OCI-M2 (cell line): ENCODE data around the gene RRAD.

Experiments
- DNase-seq: peaks from one replicate; lab custom pipeline; 2025; ENCODE audit not compliant: unreplicated experiment; lab: John Stamatoyannopoulos, UW

RRAD gene

DNA sequence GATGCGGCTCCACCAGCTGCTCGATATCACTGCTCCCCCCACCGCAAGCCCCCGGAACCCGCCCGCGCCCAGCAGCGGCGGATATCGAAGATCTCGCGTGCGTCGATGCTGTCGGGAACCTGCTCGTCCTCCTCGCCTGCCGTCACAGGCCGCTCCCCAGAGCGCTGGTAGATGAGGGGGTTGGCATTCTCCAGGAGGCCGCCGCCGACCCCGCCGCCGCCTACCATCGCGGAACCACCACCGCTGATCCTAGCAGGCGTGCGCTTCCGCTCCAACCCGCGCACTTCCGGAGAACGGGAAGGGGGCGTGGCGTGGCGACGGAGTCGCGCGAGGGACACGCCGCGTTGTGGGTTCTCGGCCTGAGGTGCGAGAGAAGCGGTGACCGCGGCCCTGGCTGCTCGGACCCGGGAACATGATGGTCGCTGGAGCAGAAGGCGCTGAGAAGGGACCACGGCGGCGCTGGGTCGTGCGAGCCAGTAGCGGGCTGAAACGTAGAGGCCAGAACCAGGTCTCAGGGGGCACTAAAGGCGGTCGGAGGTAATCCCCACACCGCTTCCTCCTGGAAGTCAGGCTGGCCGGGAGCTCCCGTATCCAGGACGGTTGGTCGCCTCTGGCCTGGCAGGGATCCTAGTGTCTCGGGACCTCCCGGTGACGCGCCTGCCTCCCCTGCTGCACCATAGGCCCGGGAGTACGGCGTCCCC lies 9.0 kb upstream of the RRAD start, which contains the start of gene CIAO2B:
Gene CIAO2B, minus strand, starts transcription at position 265 of the 701 bp plus-strand sequence. Its CDS starts 38 bp downstream, at position 227.
- DNase-seq = no peak

DNA sequence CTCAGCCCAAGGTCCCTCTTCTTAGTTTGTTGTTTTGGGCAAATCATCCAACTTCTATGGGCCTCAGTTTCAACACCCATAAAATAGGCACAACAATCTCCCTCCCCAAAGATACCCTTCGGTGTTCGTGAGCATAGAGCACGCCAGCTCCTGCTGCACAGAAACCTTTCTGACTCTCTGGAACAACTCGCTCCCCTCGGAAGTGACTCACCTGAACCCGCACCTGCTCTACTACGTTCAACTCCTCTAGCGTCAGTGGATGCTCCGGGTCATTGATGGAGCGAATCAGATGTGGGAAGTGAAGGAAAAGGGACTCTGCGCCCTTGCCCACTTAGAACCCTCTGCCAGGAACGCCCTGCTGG lies 8.4 kb upstream of the RRAD start:
- no peak for DNase-seq

DNA sequence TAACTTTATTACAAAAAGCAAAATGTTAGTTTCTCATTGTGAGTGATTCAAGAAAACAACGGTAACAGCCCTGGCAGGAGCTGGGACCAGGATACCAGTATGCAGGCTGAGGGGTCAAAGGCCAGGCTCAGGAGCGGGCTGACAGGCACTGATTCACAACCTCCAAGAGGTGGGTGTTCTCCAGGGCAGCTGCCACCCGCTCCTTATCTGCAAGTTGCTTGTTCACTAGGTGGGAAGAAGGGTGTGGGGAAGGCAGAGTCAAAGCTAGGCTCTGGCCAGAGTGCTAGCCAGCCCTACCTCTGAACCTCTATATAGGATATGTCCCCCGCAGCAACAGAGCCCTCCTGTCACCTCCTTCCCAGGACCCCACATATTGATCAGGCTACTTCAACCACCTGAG lies 6.7 kb upstream of the RRAD start:
- DNase-seq = no peak

DNA sequence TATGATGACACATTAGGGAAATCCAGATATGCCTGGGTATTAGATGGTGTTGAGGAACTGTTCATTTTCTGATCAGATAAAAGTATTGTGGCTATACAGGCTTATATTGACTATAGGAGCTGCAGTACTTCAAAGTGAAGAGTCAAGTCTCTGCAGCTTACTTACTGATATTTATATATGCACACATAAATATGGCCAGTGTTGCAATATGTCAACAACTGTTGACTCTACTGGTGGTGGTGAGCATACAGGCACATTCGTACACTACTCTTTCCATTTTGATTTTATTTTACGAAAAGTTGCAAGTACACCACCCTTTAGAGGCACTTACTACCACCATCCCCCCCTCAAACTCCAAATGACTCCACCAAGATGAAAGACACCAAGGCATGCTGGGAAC lies 6.3 kb upstream of the RRAD start:
- DNase-seq = no peak

DNA sequence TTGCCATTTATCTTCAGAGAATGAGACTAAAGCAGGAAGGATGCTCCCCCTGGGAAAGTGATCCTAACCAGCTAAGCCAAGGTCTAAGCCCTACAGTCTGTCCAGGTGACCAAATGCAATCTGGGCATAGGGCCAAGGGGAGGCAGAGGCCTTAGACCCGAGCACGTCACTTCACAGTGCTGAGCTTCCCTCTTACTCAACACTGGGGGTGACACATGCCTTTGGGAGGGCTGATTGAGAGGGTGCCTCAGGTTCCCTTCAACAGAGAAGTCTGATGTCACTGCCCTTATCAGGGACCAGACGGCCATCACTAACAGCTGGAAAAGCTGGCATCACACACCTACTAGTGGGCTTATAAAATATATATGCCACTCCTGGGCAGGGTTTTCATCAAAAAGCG lies 4.9 kb upstream of the RRAD start:
- no peak for DNase-seq

DNA sequence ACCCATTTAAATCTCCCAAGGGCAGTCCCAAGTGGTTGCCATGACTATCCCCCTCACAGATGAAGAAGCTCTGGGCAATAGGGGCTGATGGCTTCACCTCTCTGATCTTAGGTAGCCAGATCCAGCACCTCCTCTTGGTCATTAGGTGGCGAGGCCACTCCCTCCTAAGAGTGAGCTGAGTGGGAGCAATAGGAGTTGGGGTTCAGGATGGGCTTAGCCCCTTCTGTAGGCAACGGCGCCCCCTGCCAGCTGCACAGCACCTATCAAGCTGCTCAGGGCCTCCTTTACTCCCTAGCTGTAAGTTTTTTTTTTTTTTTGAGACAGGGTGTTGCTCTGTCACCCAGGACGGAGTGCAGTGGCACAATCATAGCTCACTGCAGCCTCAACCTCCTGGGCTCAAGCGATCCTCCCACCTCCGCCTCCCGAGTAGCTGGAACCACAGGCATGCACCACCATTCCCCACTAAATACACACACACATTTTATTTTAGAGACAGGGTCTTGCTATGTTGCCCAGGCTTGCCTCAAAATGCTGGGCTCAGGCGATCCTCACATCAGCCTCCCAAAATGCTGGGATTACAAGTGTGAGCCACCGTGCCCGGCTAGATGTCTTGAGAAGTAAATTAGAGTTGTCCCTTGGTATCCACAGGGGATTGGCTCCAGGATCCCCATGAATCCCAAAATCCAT lies 3.5 kb upstream of the RRAD start:
- DNase-seq = no peak

DNA sequence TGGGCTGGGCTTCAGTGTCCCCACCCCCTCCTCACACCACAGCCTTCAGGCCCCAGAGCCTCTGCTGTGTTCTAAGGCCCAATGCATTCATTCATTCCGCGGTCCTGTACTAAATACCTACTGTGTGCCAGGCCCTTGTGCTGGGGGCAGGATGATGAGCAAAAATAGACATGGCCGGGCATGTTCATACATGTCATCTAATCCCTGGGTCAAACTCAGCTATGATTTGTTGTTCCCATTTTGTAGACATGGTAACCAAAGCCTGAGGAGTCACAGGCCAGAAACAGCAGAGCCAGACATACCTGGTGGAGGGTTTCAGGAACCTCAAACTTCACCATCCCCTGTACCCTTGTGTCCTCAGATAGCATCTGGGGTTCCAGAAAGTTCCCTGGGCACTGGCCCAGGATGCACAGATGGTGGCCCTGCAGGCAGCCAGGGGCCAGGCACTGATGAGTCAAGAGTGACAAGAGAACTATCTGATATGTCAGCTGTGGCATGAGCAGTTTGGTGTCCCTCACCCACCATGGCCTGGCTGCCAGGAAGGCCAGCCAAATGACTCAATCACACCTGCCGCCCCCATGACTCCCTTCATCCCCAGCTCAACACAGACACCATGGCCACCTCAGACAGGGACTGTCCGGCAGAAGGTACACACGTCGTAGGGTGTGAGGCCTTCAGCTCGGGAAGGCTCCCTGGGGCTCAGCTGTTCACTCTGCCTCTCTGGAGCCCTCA lies 2.7 kb upstream of the RRAD start:
- no peak for DNase-seq

DNA sequence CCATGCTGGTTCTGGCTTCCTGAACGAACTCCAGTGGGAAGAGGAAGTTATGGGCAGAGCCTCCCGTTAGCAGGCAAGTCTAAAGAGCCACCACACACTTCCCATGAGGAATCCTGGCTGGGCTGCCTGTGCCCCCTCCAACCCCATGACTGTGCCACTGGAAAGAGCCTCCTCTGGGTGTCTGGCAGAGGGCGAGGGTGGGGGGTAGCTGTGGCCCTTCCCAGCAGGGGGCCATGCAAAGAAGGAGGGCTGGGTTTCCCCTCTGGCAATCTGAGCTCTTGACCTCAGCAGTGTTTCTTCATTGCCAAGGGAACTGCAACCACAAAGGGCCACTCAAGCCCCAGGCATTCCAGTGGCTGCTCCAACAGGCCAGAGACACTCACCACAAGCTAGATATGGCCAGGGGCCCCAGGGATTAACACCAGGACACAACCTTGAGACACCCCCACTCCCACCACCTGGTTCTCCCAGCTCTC lies 1.7 kb upstream of the RRAD start:
- no peak for DNase-seq

DNA sequence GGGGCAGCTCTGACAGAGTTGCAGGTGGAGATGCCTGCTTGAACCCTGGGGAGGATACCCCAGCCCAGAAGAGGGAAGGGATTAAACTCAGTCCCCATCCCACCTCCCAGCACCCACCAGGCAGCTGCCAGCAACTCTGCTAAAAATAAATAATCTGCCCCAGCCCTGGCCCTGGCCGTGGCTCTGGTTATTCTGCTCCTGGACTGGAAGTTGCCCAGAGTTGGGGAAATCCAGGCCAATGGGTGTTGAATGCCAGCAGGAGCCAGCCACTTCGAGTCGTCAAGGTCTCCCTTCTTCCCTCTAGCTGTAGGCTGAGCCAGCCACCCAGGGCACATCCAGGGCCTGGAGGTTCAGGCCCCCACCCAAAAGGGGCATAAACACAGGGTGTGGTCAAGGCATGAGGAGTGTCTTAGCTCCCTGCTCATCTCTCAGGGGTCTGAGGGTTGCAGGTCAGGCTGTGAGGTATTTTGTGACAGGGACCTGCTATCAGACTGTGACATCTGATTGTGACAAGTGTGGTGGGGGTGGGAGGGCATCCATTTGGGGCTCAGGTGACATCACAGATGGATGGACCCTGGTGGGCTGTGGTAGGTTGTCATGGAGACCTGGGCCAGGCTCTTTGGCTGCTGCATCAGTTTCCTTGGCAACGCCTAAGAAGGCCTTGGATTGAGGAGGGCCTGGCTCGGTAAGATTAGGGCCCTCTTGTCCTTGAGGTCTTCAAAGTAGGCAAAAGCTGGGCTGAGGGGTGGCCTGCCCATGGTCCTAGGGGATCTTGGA lies 1.0 kb upstream of the RRAD start:
- no peak for DNase-seq

DNA sequence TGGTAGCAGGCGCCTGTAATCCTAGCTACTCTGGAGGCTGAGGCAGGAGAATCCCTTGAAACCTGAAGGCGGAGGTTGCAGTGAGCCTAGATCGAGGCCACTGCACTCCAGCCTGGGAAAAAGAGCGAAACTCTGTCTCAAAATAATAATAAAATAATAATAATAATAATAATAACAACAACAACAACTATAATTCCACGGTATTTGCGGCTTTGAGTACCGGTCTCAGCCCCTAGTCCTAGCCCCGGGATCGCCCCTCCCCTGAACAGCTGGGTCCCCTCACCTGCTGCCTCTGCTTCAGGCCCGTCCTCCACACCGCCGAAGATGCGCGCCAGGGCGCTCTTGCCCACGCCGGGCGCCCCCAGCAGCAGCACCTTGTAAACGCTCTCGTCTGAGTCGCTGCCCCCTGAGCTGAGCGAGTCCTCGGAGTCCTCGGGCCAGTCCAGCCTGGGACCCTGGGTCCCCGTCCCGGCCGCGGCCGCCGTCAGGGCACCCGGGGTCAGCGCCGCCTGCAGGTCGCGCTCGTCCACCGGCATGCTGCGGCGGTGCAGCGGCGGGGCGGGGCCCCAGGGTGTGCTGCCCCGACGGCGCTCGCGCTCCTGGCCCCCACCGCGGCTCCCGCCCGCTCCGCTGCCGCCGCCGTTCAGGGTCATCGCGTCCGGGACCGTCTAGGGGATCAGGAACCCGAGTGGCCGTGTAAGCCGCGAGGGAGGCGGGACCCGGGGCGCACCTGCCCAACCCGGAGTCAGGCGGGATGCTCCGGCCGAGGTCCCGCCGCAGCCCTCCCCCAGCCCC lies 611 bp downstream of the RRAD start:
- DNase-seq = no peak

DNA sequence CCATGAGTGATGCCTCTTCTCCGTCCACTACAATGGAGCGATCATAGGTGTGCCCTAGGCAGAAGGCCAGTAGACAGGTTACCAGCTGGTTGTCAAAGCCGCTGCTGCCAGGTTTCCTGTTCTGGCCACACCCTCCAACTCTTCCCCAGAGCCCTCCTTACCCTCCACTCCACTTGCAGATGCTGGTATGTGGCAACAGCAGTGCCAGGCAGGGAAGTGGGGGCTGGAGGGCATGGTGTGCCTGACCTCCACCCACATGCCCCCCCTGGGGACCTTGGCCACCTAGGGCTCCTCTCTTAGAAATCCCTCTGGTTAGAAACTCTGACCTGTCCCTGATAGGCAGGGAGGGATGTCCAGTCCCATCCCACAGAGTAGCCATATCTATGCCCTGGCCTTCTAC lies 1.5 kb downstream of the RRAD start:
- DNase-seq = no peak

DNA sequence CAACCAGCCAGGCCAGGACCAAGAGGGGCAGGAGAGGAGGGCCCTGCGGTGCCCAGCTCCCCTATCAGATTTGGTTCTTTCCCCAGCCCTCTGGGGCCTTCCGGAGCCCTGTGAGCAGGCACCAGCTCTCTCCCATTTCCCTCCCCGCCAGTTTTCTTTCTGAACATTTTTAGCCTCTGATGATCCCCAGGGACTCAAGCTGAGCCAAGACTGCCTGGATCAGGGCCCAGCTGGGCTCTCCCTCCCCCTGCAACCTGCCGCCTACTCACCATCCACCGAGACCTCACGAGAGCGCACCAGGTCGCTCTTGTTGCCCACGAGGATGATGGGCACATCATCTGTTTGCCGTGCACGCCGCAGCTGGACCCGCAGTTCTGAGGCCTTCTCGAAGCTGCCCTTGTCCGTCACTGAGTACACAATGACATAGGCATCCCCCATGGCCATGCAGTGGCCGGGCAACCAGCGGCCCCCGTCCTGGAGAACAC lies 2.0 kb downstream of the RRAD start:
- no peak for DNase-seq

DNA sequence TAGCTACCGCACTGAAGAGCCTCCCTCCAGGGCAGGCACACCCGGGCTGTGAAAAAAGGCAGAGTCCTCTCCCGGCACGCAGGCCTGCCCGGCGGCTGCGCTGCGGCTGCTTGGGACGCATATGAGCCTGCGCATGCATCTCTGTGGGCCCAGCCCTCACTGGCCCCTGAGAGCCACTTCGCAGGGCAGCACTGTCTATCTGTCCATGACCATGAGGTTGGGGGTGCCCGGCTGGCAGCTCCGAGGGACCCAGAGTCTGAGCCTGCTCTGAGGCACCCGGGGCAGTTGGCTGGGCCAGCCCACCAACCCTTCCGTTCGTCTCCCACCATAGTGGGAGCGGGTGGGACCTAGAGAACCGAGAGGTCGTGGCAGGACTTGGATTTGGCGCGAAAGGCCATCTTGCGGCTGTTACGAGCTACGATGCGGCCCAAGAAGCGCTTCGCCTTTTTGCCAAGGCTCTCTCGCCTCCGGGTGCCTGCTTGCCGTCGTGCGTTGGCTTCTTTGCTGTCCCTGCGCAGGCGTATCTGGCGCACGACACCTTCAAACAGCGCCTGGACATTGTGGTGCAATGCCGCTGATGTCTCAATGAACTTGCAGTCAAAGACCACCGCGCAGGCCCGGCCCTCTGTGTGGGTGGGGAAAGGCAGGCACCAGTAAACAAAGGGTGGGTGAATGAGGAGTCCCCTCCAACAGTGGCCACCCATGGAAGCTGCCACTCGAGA lies 3.4 kb downstream of the RRAD start:
- DNase-seq = no peak

DNA sequence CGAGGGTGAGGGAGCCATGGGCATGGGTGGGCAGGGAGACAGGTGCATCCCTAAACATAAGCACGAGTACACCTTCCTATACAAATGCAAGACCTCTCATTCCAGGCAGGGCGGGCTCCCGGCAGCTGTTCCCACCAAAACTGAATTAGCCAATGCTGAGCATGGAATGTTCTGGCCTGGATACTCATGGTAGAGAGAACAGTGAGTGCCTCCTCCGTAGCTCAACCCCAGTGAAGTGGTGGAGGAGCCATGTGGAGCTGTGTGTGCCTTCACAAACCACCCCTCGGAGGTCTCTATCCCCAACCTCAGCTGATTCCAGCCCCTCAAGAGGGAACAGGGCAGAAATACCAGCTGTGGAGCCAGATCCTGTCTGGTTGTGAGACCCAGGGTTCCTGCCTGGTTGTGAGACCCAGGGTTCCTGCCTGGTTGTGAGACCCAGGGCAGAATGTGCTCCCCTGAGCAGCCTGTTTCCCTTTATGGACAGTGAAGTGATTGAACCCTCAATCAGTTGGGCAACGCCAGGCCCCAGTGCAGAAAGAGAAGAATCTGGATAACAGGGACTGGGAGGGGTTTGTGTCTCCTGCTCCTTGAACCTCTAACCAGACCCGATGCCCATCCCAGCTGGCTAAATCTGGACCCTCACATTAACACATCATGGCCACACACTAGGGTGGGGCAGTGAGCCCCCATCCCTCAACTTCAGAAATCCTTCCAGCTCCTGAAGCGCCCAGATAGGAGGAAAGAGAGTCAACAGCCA lies 4.2 kb downstream of the RRAD start:
- DNase-seq = no peak

DNA sequence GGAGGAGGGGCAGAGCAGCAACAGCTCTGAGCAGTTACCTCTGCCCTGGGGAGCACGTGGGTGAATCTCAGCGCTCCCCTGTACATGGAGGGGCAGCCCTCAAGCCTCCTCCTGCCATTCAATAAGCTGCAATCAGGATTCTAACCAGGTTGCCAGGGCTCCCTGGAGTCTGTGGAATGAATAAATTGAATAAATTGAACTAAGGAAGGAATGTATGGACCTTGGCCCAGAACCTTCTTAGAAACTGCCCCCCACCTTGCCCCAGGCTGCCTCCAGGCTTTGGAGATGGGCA lies 5.1 kb downstream of the RRAD start:
- DNase-seq = no peak

DNA sequence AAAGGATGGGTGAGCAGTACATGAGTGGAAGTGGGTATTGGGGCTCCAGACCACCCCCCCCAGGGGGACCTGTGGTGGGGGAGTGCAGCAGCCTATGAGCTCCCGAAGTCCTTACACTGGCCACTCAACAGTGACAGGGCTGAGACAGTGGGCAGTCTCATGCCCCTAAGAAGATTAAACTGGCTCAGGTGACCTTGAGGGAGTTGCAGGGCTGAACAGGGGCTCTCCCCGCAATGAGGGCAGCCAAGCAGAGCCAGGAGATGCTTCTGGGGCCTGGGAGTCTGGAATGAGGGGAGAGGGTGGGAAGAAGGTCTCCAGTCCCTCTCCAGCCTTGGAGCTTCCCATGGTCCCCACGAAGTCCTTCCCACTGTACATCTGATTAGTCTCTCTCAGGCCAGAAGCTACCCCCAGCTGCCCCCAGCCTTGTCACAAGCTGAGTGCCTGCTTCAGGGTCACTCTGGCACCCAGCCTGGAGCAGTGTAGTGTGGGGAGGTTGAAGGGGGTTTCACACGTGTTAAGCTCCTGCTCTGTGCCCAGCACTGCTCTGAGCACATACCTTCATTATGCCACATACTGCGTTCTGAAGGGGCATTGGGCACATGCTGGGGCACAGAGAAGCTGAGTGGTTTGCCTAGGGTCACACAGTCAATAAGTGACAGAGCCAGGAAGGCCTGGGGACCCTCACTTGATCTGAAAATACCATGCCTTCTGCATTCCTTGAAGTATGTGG lies 5.6 kb downstream of the RRAD start:
- no peak for DNase-seq

DNA sequence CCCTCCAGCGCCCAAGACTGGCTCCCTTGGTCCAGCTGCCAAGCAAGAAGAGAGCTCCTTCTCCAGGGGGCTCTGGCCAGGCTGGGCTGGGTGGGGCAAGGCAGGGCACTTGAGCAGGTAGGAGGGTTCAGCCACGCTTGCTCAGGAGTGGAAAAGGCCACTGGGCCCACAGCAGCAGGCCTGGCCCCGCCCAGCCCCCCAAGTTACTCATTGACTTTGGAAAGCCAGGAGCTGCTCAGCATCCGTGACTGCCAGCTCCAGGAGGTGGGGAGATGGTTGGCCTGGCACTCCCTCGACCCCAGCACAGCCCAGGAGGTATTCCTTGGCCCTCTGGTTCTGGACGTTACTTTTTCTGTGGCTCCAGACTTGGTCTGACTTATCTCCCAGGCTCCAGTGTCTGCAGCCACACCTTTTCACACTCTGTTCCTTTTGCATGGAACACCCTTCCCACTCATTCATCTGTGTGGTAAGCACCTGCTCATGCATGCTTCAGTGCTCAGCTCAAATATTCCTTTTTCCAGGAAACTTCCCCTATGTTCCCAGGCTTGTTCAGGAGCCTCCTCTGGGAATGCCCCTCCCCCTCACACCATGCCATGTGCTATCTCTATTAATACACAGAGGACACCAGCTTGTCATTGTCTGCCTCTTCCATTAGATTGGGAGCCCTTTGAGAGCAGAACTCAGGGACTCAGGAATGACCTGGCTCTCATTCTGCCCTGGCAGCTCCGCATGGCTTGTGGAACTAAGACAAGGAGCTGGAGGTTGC lies 6.3 kb downstream of the RRAD start, which contains the start of gene CDH16:
Gene CDH16, minus strand, starts transcription at position 83 of the 766 bp plus-strand sequence. CDS start 820 bp downstream, outside the sequence.
- no peak for DNase-seq

DNA sequence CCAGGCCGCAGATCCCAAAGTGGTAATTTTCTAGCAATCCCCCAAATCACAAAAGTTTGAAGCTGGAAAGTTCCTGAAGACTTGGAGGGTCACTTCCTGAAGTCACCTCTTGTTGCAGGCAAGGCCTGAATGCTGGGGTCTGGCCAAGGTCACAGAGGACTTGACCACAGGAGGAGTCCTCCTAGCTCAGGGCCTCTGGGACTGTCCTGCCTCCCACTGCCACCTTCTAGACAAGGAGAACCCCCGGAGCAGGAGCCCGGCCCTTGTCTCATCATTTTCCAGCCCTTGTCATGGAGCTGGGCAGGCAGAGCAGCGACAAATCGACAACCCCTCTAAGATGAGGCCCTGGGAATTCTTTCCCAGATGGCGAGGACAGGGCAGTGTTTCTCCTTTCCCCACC lies 7.0 kb downstream of the RRAD start:
- no peak for DNase-seq
